ENCODE data around the gene STEAP3.
"Not testable (repeated sequence)": the region's sequence is repeated elsewhere in the genome, so short reads cannot be mapped to it uniquely, and the experiment has no call there.

STEAP3 gene

GRCh38 chr2:119266091-119266589, 42.5 kb downstream of the STEAP3 start:
- Histone ChIP-seq H3K4me1 (ENCODE audit: insufficient read depth, low read length, poor library complexity, severe bottlenecking) (peaks cover 5% of the 10 kb centered on the region), H3K9me2 (replicated peaks; ENCODE audit: low read depth, low read length) (no peaks in the 10 kb centered on the region), H3F3A (ENCODE audit: low read depth) (no peaks in the 10 kb centered on the region), H2AFZ (ENCODE audit: low read length) (no peak overlapping the region), H3K36me3 (ENCODE audit: insufficient read depth, low read length) (no peaks in the 10 kb centered on the region), H3K4me2 (ENCODE audit: low read depth, low read length, poor library complexity, severe bottlenecking) (no peak overlapping the region), H4K20me1 (ENCODE audit: insufficient read depth, low read length, poor library complexity, severe bottlenecking) (no peaks in the 10 kb centered on the region), H3K9ac (ENCODE audit: low read depth, low read length, poor library complexity, severe bottlenecking) (no peak overlapping the region), H3K27me3 (ENCODE audit: insufficient read depth, low read length, poor library complexity, severe bottlenecking) (no peaks in the 10 kb centered on the region), H3K79me2 (ENCODE audit: insufficient read depth, low read length) (no peaks in the 10 kb centered on the region), H3K4me3 (ENCODE audit: low read length, poor library complexity, severe bottlenecking) (no peak overlapping the region), H3K9me3 (ENCODE audit: insufficient read depth, low read depth, low read length) (no peaks in the 10 kb centered on the region)
- no peak for TF ChIP-seq EZH2phosphoT487 (IDR thresholded peaks at IDR 0.05; ENCODE audit: borderline replicate concordance)
- TF ChIP-seq, protein P1, sequence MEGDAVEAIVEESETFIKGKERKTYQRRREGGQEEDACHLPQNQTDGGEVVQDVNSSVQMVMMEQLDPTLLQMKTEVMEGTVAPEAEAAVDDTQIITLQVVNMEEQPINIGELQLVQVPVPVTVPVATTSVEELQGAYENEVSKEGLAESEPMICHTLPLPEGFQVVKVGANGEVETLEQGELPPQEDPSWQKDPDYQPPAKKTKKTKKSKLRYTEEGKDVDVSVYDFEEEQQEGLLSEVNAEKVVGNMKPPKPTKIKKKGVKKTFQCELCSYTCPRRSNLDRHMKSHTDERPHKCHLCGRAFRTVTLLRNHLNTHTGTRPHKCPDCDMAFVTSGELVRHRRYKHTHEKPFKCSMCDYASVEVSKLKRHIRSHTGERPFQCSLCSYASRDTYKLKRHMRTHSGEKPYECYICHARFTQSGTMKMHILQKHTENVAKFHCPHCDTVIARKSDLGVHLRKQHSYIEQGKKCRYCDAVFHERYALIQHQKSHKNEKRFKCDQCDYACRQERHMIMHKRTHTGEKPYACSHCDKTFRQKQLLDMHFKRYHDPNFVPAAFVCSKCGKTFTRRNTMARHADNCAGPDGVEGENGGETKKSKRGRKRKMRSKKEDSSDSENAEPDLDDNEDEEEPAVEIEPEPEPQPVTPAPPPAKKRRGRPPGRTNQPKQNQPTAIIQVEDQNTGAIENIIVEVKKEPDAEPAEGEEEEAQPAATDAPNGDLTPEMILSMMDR (conservative IDR thresholded peaks at IDR 0.05; ENCODE audit: low read length) = no peak

DNA sequence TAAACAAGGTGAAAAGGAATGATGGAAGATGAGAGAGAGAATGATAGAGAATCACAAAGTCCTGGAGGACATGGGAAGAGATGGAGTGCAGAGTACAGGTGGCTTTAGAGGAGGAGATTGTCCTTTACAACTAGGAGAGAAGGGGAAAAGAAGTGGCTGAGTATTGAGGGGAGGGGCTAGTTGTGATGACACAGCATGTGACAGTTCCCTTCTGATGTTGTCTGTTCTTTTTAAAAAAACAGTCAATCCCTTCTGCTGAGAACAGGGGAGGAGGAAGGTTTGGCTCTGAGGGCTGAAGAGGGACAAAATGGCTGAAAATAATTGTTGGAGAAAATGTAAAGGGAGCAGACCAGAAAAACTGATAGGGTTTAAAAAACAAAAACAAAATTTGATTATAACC, 44.0 kb downstream of the STEAP3 start:
- Histone ChIP-seq H2AFZ (ENCODE audit: low read length) (peak overlapping the region; percentile 52; the same call in 1 of the 2 replicates), H3K27me3 (ENCODE audit: insufficient read depth, low read length, poor library complexity, severe bottlenecking) (no peaks in the 10 kb centered on the region), H3K9ac (ENCODE audit: low read depth, low read length, poor library complexity, severe bottlenecking) (no peak overlapping the region), H3F3A (ENCODE audit: low read depth) (no peaks in the 10 kb centered on the region), H3K79me2 (ENCODE audit: insufficient read depth, low read length) (no peaks in the 10 kb centered on the region), H3K9me3 (ENCODE audit: insufficient read depth, low read depth, low read length) (no peaks in the 10 kb centered on the region), H3K4me3 (ENCODE audit: low read length, poor library complexity, severe bottlenecking) (no peak overlapping the region), H3K4me2 (ENCODE audit: low read depth, low read length, poor library complexity, severe bottlenecking) (no peak overlapping the region), H4K20me1 (ENCODE audit: insufficient read depth, low read length, poor library complexity, severe bottlenecking) (no peaks in the 10 kb centered on the region), H3K9me2 (replicated peaks; ENCODE audit: low read depth, low read length) (no peaks in the 10 kb centered on the region), H3K4me1 (ENCODE audit: insufficient read depth, low read length, poor library complexity, severe bottlenecking) (peaks cover 5% of the 10 kb centered on the region), H3K36me3 (ENCODE audit: insufficient read depth, low read length) (no peaks in the 10 kb centered on the region)
- TF ChIP-seq, protein P1 (conservative IDR thresholded peaks at IDR 0.05; ENCODE audit: low read length) = no peak
- TF ChIP-seq EZH2phosphoT487 (IDR thresholded peaks at IDR 0.05; ENCODE audit: borderline replicate concordance) = no peak

DNA sequence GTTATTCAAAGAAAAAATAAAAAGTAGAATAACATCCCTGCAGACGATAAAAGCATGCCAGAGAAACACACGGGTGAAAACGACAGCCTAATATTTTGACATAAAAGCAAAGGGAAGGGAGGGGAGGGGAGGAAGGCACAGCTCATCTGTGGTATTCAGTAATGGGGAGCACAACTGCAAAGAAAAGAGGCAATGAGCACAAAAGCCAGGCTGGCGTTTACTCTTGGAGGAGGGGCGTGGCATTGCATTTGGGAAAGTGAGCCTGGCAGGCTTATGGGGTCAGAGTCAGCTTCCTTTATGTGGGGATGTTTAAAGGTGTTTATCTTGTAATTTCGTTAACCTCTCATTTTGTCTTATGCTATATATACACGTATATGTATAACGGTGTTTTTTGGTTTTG, 53.2 kb downstream of the STEAP3 start:
- Histone ChIP-seq H3K9me2 (replicated peaks; ENCODE audit: low read depth, low read length) (no peaks in the 10 kb centered on the region), H3K79me2 (ENCODE audit: insufficient read depth, low read length) (no peaks in the 10 kb centered on the region), H2AFZ (ENCODE audit: low read length) (no peak overlapping the region), H3K9me3 (ENCODE audit: insufficient read depth, low read depth, low read length) (no peaks in the 10 kb centered on the region), H3F3A (ENCODE audit: low read depth) (peaks cover 4% of the 10 kb centered on the region; the same call in 1 of the 2 replicates), H3K9ac (ENCODE audit: low read depth, low read length, poor library complexity, severe bottlenecking) (no peak overlapping the region), H3K4me3 (ENCODE audit: low read length, poor library complexity, severe bottlenecking) (no peak overlapping the region), H3K4me1 (ENCODE audit: insufficient read depth, low read length, poor library complexity, severe bottlenecking) (peaks cover 24% of the 10 kb centered on the region), H3K27me3 (ENCODE audit: insufficient read depth, low read length, poor library complexity, severe bottlenecking) (no peaks in the 10 kb centered on the region), H3K36me3 (ENCODE audit: insufficient read depth, low read length) (no peaks in the 10 kb centered on the region), H3K4me2 (ENCODE audit: low read depth, low read length, poor library complexity, severe bottlenecking) (no peak overlapping the region), H4K20me1 (ENCODE audit: insufficient read depth, low read length, poor library complexity, severe bottlenecking) (no peaks in the 10 kb centered on the region)
- no peak for TF ChIP-seq EZH2phosphoT487 (IDR thresholded peaks at IDR 0.05; ENCODE audit: borderline replicate concordance)
- TF ChIP-seq, protein P1 (conservative IDR thresholded peaks at IDR 0.05; ENCODE audit: low read length) = no peak

GRCh38 chr2:119278385-119278784, 54.8 kb downstream of the STEAP3 start:
- H2AFZ ChIP-seq (ENCODE audit: low read length); H3K4me2 ChIP-seq (ENCODE audit: low read depth, low read length, poor library complexity, severe bottlenecking); H4K20me1 ChIP-seq (ENCODE audit: insufficient read depth, low read length, poor library complexity, severe bottlenecking); H3K4me3 ChIP-seq (ENCODE audit: low read length, poor library complexity, severe bottlenecking); H3K79me2 ChIP-seq (ENCODE audit: insufficient read depth, low read length); H3K9ac ChIP-seq (ENCODE audit: low read depth, low read length, poor library complexity, severe bottlenecking); H3K36me3 ChIP-seq (ENCODE audit: insufficient read depth, low read length); H3K27me3 ChIP-seq (ENCODE audit: insufficient read depth, low read length, poor library complexity, severe bottlenecking); H3F3A ChIP-seq (ENCODE audit: low read depth); H3K9me3 ChIP-seq (ENCODE audit: insufficient read depth, low read depth, low read length); H3K9me2 ChIP-seq (replicated peaks; ENCODE audit: low read depth, low read length): not testable (repeated sequence)
- peaks cover 30% of the 10 kb centered on the region for H3K4me1 ChIP-seq (ENCODE audit: insufficient read depth, low read length, poor library complexity, severe bottlenecking)

Data from Loucy (cell line).